Activated CD4-positive, alpha-beta T cell treated with anti-CD3 and anti-CD28 coated beads for 1 hour (primary cell): ENCODE data around the gene CEP97.

ENCODE experiments used
- DNase-seq: peaks from one replicate; pipeline ENCODE4 v3.0.0-alpha.2; 2020

CEP97 gene

GRCh38 chr3:101816215-101817149, 92.1 kb downstream of the CEP97 start:
- no peak for DNase-seq

- DNase-seq, result no peak
Observed at GRCh38 chr3:101817992-101818391, 93.6 kb downstream of the CEP97 start.

DNA sequence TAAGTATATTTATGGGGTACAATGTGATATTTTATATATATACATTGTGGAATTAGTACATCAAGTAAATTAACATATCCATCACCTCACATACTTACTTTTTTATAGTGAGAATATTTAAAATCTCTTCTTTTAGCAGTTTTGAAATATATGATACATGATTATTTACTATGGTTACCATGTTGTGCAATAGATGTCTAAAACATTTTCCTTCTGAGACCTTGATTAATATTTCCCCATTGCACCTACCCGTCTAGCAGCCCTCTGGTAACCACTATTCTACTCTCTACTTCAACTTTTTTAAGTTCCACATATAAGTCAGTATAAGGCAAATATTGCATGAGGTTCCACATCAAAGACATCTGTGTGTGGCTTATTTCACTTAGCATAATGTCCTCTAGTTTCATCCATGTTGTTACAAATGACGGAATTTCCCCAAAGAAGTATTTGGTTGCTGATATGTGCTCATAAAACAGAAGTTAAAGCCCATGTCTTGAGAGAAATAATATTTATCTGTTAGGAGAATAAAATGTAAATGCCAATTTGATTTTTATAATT, 95.3 kb downstream of the CEP97 start:
- no peak for DNase-seq
